H1 (cell line): Measurements from ENCODE around the gene EPS8L1. TPM values are rescaled to one million over a fixed set of nuclear protein-coding genes. Genes with fewer than 3 reads are reported as not detected.

Experiments used
- CHD1 ChIP-seq: IDR thresholded peaks from 2 replicates; pipeline ENCODE4 v1.6.1; 2012; ENCODE audit warnings: low read depth, low read length, improper control_type of control experiment
- HDAC6 ChIP-seq: IDR thresholded peaks from one replicate; pipeline ENCODE4 v1.7.1; 2012; ENCODE audit warnings: low read depth, mild to moderate bottlenecking, inconsistent platforms, low read length, moderate library complexity
- POLR2AphosphoS5 ChIP-seq: IDR thresholded peaks from 2 replicates; pipeline ENCODE4 v1.6.1; 2011; ENCODE audit warnings: low read depth, low read length
- RAD21 ChIP-seq, 2 experiments: IDR thresholded peaks in 1 of 2; conservative IDR thresholded peaks in 1 of 2; 2 replicates each; pipeline ENCODE4 v1.6.1; 2011; ENCODE audit warnings: low read depth in 2 of 2, low read length in 2 of 2, improper control_type of control experiment in 1 of 2, inconsistent platforms in 1 of 2, mild to moderate bottlenecking in 1 of 2, moderate library complexity in 1 of 2
- SIN3A ChIP-seq, 2 experiments: IDR thresholded peaks in 1 of 2; conservative IDR thresholded peaks in 1 of 2; 2 replicates each; pipeline ENCODE4 v1.6.1; 2011 to 2012; ENCODE audit warnings: low read length in 2 of 2, improper control_type of control experiment in 1 of 2, low read depth in 1 of 2, mild to moderate bottlenecking in 1 of 2
- SP4 ChIP-seq: IDR thresholded peaks from 2 replicates; pipeline ENCODE4 v1.6.1; 2012; ENCODE audit warnings: low read length, inconsistent platforms
- SUZ12 ChIP-seq: fragments of 200-600 bp; sonication (generic); IDR thresholded peaks from 2 replicates; pipeline ENCODE4 v1.6.1; 2012; ENCODE audit warnings: mild to moderate bottlenecking, inconsistent platforms, low read length, moderate library complexity, mixed read lengths
- TBP ChIP-seq: IDR thresholded peaks from 2 replicates; pipeline ENCODE4 v1.6.1; 2011; ENCODE audit warnings: low read depth, low read length, improper control_type of control experiment
- polyA plus RNA-seq, 7 experiments: library from polyadenylated mRNA; depleted of rRNA in 3 of 7; stranded (reverse) in 5 of 7; unstranded in 2 of 7; fragments of >200 nt in 5 of 7; fragments of 200-250 nt in 2 of 7; gene quantifications; 1 replicate in 5 of 7; 2 replicates in 1 of 7; 4 replicates in 1 of 7; pipeline versions ENCODE4 v1.2.1 to v1.2.3, GENCODE V29; 2011 to 2013; ENCODE audit warnings: missing spikeins in 2 of 7, mixed read lengths in 2 of 7
- total RNA-seq: library from RNA; stranded (reverse); fragmentation: NEBNext Ultra II Directional; extraction: Animal tissue kit (Norgen Biotek cat#: 25700); gene quantifications from 2 replicates; pipeline ENCODE4 v1.2.1, GENCODE V29; 2021
- TF ChIP-seq, protein P1 (sequence below): IDR thresholded peaks from 2 replicates; pipeline ENCODE4 v1.6.1; 2012; ENCODE audit warnings: inconsistent platforms

EPS8L1 gene
- total and polyA plus RNA-seq, 2 of the 8 experiments (the other 6 are each of a cell fraction or from before 2014, with no cell fraction given), result 19.8 to 30.2 TPM

DNA sequence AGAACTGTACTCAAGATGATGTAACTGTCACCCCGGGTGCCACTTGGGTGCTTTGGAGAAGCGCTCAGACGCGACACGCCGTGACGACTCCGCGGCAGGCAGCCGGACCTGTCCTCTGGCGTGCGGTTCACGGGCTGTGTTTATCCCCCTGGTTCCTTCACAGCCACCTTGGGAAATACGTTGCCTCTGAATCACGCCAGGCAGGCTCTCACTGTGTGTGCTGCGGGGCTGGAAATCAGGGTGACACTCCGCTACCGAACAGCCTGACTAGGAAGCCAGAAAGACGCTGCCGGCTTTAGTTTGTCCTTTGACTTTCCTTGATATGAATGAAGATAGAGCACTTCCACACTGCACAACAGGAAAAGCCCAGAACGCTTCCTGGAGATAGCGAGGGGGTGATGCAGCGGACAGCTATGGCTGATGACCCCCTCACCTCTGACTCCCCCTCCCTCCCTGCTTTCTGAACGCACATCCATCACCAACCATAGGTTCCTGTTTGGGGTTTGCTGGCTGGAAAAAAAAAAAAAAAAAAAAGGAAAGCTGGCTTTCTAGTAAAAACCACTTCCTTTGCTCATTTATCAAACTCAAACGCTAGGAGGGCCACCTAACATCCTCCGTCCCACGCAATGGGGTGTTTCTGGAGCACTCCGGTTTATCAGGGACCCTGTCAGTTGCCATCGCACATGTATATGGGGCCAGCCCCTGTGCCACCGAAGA is 33.9 kb upstream of the EPS8L1 start (continued):
- TF ChIP-seq SUZ12 (no peak), POLR2AphosphoS5 (no peak), RAD21 (IDR thresholded peaks at IDR 0.05 in 1 of 2, conservative IDR thresholded peaks at IDR 0.05 in 1 of 2; ENCODE audit: low read depth in 2 of 2, low read length in 2 of 2) (no peak), SP4 (no peak), TBP (no peak), HDAC6 (no peak), CHD1 (no peak), SIN3A (conservative IDR thresholded peaks at IDR 0.05 in 1 of 2, IDR thresholded peaks at IDR 0.05 in 1 of 2; ENCODE audit: low read depth in 1 of 2, low read length in 2 of 2) (no peak)
- TF ChIP-seq, protein P1, sequence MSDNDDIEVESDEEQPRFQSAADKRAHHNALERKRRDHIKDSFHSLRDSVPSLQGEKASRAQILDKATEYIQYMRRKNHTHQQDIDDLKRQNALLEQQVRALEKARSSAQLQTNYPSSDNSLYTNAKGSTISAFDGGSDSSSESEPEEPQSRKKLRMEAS, result no peak
